Measurements from ENCODE around the gene EIF2B5. TPM values are rescaled to one million over a fixed set of nuclear protein-coding genes. Genes with fewer than 3 reads are reported as not detected.

Gene EIF2B5
- total RNA-seq, 2 donors from 2014 or later, result 38.7 to 39.7 TPM

- H3K4me3 ChIP-seq, result peak within 1 kb of the TSS; percentile 87
- no peaks in the 10 kb centered on the region for H3K27me3 ChIP-seq (replicated peaks; ENCODE audit: insufficient read depth)
- H3K4me1 ChIP-seq (ENCODE audit: control insufficient read depth in 1 of 2, low read depth in 2 of 2), result peaks cover 10 to 24% of the 10 kb centered on the region in 2 donors
- peaks cover 61% of the 10 kb centered on the region for H3K36me3 ChIP-seq
- ATAC-seq (ENCODE audit: insufficient number of reproducible peaks, low FRiP score, low read depth) (peak; percentile 44), DNase-seq (ENCODE audit: low spot score) (no peak)
- H3K9me3 ChIP-seq, result no peaks in the 10 kb centered on the region
- TF ChIP-seq CTCF (IDR thresholded peaks at IDR 0.05), result no peak
- peak within 1 kb of the TSS; percentile 71 to 82 for H3K27ac ChIP-seq
Observed at GRCh38 chr3:184186184-184186901, 51.2 kb downstream of the EIF2B5 start, which contains the start of gene ABCF3. Gene ABCF3 (plus strand): TSS chr3:184186199. CDS start chr3:184186208, 9 bp downstream.

GRCh38 chr3:184186902-184187207 is 51.7 kb downstream of the EIF2B5 start:
- no peak for ATAC-seq (ENCODE audit: insufficient number of reproducible peaks, low FRiP score, low read depth)
- H3K4me1 ChIP-seq (ENCODE audit: control insufficient read depth in 1 of 2, low read depth in 2 of 2), result peaks cover 10 to 24% of the 10 kb centered on the region in 2 donors
- no peak for DNase-seq (ENCODE audit: low spot score)
- peaks cover 61% of the 10 kb centered on the region for H3K36me3 ChIP-seq
- peak overlapping the region in 1 of 2 donors; percentile 71 for H3K27ac ChIP-seq
- H3K27me3 ChIP-seq (replicated peaks; ENCODE audit: insufficient read depth), result no peaks in the 10 kb centered on the region
- H3K4me3 ChIP-seq, result peak overlapping the region; percentile 87
- TF ChIP-seq CTCF (IDR thresholded peaks at IDR 0.05), result no peak
- H3K9me3 ChIP-seq, result no peaks in the 10 kb centered on the region

GRCh38 chr3:184188080-184188479 is 52.9 kb downstream of the EIF2B5 start:
- no peak for ATAC-seq (ENCODE audit: insufficient number of reproducible peaks, low FRiP score, low read depth)
- peaks cover 10 to 24% of the 10 kb centered on the region in 2 donors for H3K4me1 ChIP-seq (ENCODE audit: control insufficient read depth in 1 of 2, low read depth in 2 of 2)

GRCh38 chr3:184189421-184189820 is 54.3 kb downstream of the EIF2B5 start:
- Histone ChIP-seq H3K27me3 (replicated peaks; ENCODE audit: insufficient read depth) (no peaks in the 10 kb centered on the region), H3K9me3 (no peaks in the 10 kb centered on the region), H3K27ac (no peak overlapping the region), H3K4me1 (ENCODE audit: control insufficient read depth in 1 of 2, low read depth in 2 of 2) (peaks cover 10 to 24% of the 10 kb centered on the region in 2 donors), H3K4me3 (no peak overlapping the region), H3K36me3 (peaks cover 62% of the 10 kb centered on the region)
- no peak for DNase-seq (ENCODE audit: low spot score)
- ATAC-seq (ENCODE audit: insufficient number of reproducible peaks, low FRiP score, low read depth), result no peak
- no peak for TF ChIP-seq CTCF (IDR thresholded peaks at IDR 0.05)

More at GRCh38 chr3:184188080-184188479, 52.9 kb downstream of the EIF2B5 start:
- Histone ChIP-seq H3K4me3 (no peak overlapping the region), H3K9me3 (no peaks in the 10 kb centered on the region), H3K27ac (no peak overlapping the region), H3K27me3 (replicated peaks; ENCODE audit: insufficient read depth) (no peaks in the 10 kb centered on the region), H3K36me3 (peaks cover 60% of the 10 kb centered on the region)
- TF ChIP-seq CTCF (IDR thresholded peaks at IDR 0.05), result no peak
- DNase-seq (ENCODE audit: low spot score), result no peak

- TF ChIP-seq CTCF (IDR thresholded peaks at IDR 0.05), result no peak
- Histone ChIP-seq H3K4me1 (ENCODE audit: control insufficient read depth in 1 of 2, low read depth in 2 of 2) (peaks cover 0 to 3% of the 10 kb centered on the region in 2 donors), H3K4me3 (no peak overlapping the region), H3K9me3 (no peaks in the 10 kb centered on the region), H3K36me3 (peaks cover 67% of the 10 kb centered on the region), H3K27me3 (replicated peaks; ENCODE audit: insufficient read depth) (no peaks in the 10 kb centered on the region), H3K27ac (no peak overlapping the region)
- no peak for DNase-seq (ENCODE audit: low spot score)
- ATAC-seq (ENCODE audit: insufficient number of reproducible peaks, low FRiP score, low read depth), result no peak
Observed at GRCh38 chr3:184192889-184193288, 57.7 kb downstream of the EIF2B5 start.
